RWPE1 (cell line): ENCODE measurements around the gene DYNC1H1.

Experiments used
- CTCF ChIA-PET: fragments of 350-600 bp; sonication (Branson Sonifier 250); formaldehyde crosslinking; extraction: SDS; loops from one replicate; lab custom pipeline; 2021; lab: Yijun Ruan, JAX
- POLR2A ChIA-PET: fragments of 400-600 bp; formaldehyde crosslinking; extraction: SDS; loops from one replicate; lab custom pipeline; 2020; ENCODE audit warnings: antibody characterized with exemption; ENCODE audit not compliant: low non-redundant PET; lab: Yijun Ruan, JAX
- DNase-seq: peaks from one replicate; pipeline ENCODE4 v3.0.0; 2012; ENCODE audit warnings: low spot score
- H3K27ac ChIP-seq: fragments of 450-650 bp; 2 replicates; pipeline ENCODE4 v1.5.1; 2017
- CTCF ChIP-seq: fragments of 450-650 bp; conservative IDR thresholded peaks from 2 replicates; pipeline ENCODE4 v1.5.1; 2017; ENCODE audit warnings: low read depth, mild to moderate bottlenecking

DYNC1H1 gene

GRCh38 chr14:102085488-102085887 lies 121.1 kb downstream of the DYNC1H1 start:
- DNase-seq: no peak
- POLR2A ChIA-PET: no interaction called here
- CTCF ChIA-PET: interaction anchor here (0.6 to 2.8 kb wide), 2 partner anchors 11 to 48 kb away, joined by 5 to 12 read pairs; no protein-coding TSS in a partner anchor
- peak overlapping the region; percentile 30; the same call in 1 of the 2 replicates for H3K27ac ChIP-seq
- no peak for TF ChIP-seq CTCF

- CTCF ChIA-PET: no interaction called here
- peak overlapping the region; percentile 93 for H3K27ac ChIP-seq
- POLR2A ChIA-PET: interaction anchor here (0.6 kb wide), 2 partner anchors 49 to 170 kb away, joined by 3 to 5 read pairs; no protein-coding TSS in a partner anchor
- TF ChIP-seq CTCF: no peak
- DNase-seq: no peak
These were observed 121.8 kb downstream of the DYNC1H1 start for GRCh38 chr14:102085948-102086708.

DNA sequence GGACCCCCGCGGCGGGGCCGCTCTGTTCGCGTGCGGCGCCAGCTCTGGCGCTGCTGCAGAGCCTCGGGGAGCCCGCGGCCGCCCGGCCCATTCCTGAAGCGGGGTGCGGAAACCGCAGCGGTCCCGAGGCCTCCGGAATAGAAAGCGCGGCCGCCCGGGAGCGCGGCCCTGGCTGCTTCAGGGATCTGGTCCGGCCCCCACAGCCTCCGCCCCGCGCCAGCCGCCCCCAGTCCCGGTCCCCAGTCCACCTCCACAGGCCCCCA lies 122.3 kb downstream of the DYNC1H1 start:
- DNase-seq: no peak
- peak overlapping the region; percentile 93 for H3K27ac ChIP-seq
- POLR2A ChIA-PET: interaction anchor here (0.6 kb wide), 2 partner anchors 49 to 169 kb away, joined by 3 to 5 read pairs; no protein-coding TSS in a partner anchor
- CTCF ChIA-PET: no interaction called here
- TF ChIP-seq CTCF: no peak

- H3K27ac ChIP-seq: peak within 1 kb of the TSS; percentile 93
- POLR2A ChIA-PET: interaction anchor here (0.7 kb wide), 1 partner anchor 10 kb away, joined by 4 read pairs; no protein-coding TSS in a partner anchor
- peak; percentile 95 for DNase-seq
- no peak for TF ChIP-seq CTCF
- CTCF ChIA-PET: interaction anchor here (0.6 to 0.8 kb wide), 3 partner anchors 24 to 40 kb away, joined by 3 to 4 read pairs (median 4); no protein-coding TSS in a partner anchor
These were observed 122.8 kb downstream of the DYNC1H1 start, which contains the start of gene HSP90AA1 for GRCh38 chr14:102086972-102087761. HSP90AA1 (minus strand) TSS chr14:102087044; CDS start chr14:102086378, 666 bp downstream.

- H3K27ac ChIP-seq: peak overlapping the region; percentile 93
- TF ChIP-seq CTCF: no peak
- POLR2A ChIA-PET: interaction anchor here (0.7 kb wide), 1 partner anchor 10 kb away, joined by 4 read pairs; no protein-coding TSS in a partner anchor
- CTCF ChIA-PET: interaction anchor here (0.6 to 0.8 kb wide), 4 partner anchors 9 to 39 kb away, joined by 3 to 6 read pairs (median 4); no protein-coding TSS in a partner anchor
- no peak for DNase-seq
These were observed 123.3 kb downstream of the DYNC1H1 start for GRCh38 chr14:102087762-102088011.
